NCI-H69 (cell line): ENCODE results near the gene DTD1.
A peak's percentile ranks its signal among the peaks of the same experiment; 100 is the strongest.

ENCODE experiments used
- DNase-seq: peaks from one replicate; lab custom pipeline; 2025; lab: John Stamatoyannopoulos, UW

The DTD1 gene

GRCh38 chr20:18587665-18588573 lies at the start of gene DTD1:
TSS of gene DTD1 (plus strand) at chr20:18588054. CDS start at chr20:18588073, 19 bp downstream.
- DNase-seq: peak; percentile 95

GRCh38 chr20:18541741-18542140 lies 46.1 kb upstream of the DTD1 start:
- no peak for DNase-seq

DNA sequence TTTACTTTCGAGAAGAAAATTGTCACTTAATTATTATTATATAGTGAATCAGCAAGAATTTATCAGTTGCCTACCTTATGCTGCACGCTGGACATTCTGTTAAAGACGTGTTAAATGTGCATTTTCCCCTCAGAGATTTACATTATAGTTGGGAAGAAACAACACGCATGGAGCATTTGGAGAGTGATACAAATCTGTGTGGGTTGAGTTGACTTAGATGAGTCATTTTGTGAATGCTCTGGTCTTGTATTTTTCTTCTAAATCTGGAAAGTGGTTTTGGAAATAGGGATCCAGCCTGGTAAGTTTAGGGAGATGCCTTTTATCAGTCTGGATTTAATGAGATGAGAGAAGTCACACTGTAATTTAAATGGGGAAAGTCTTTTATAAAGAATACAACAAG lies 44.6 kb upstream of the DTD1 start:
- DNase-seq: no peak

- DNase-seq: peak; percentile 99
These were observed 43.9 kb upstream of the DTD1 start for GRCh38 chr20:18543932-18544331.

DNA sequence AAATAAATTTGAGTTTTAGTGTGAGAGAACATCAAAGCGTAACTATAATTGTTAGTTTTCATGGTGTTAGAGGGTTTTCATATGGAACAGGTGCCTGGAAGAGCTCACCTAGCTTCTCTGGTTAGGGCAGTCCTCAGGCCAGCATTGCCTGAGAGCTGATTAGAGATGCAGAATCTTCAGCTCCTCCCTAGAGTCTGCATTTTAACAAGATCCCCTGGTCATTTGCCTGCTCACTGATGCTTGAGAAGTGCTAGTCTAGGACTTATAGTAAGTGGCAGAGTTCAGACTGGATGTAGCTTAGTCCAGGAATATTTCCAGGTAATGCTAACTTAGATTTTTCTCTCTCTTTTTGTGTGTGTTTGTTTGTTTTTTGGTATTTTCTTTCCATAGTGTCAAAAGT lies 42.3 kb upstream of the DTD1 start:
- no peak for DNase-seq

DNA sequence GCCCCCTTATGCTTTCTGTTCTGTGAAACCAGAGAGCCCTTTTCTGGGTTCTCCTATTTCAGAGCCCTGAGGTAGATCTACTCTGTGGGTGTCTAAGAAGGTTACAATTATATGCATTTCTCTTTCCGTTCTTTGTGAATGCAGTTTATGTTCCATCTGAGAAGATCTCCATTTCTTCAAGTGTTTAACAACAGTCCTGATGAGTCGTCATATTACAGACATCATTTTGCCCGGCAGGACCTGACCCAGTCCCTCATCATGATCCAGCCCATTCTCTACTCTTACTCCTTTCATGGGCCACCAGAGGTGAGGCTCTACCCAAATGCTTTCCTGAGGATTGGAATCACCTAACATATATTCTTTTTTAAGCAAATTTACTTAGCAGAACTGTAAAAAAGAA lies 39.4 kb upstream of the DTD1 start:
- DNase-seq: no peak

DNA sequence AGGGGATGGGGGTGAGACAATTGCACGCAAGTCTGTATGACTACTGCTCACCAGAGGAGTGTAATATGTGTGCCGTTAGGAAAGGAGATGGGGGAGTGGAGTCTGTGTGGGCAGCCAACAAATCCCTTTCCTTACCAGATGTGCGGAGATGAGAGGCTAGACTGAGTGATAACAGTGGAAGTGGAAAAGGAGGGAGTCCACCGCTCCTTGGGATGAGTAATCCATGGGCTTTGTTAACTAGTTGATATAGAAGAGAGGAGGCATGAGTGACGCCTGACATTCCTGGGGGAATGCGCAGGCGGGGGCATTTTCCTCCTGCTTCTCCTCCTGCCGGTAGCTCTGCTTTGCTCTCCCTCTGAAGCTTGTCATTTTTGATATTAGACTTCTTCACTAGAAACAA lies 34.1 kb upstream of the DTD1 start:
- no peak for DNase-seq

DNA sequence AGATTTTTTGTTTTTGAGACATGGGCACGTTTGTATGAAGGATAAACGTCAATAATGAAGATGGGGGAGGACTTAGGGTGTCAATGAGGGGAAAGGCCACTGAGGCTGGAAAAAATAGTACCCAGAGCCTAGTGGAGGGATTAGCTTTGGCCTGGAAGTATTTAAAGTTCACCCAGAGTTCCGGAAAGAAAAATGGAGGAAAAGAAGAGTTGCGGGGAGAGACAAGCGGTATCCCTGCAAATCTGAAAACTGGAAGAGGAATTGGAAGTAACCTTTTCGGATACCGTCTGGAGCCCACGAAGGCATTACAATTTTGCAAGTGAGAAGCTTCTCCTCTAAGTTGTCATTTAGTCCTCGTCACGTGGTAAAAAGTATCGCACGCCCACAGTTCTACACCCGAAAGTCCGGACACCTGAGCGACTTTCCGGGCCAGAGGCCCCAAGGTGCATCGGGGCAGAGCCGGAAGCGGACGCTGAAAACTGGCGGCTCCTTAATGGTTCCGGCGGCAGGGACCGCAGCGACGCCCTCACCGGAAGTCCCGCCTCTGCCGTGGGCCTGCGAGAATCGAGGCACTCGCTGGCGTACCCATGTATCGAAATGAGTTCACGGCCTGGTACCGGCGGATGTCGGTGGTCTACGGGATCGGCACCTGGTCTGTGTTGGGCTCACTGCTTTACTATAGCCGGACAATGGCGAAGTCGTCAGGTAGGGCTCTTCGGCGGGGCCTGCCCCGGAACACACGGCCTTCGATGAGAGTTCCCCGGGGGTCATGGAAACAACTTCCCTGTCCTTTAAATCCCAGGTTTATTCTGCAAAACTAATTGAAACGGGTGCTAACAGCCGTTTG lies 20.7 kb upstream of the DTD1 start, which contains the start of gene SMIM26:
Gene SMIM26, plus strand, starts transcription at position 541 of the 847 bp plus-strand sequence. Its CDS starts 47 bp downstream, at position 588.
- DNase-seq: peak; percentile 97

DNA sequence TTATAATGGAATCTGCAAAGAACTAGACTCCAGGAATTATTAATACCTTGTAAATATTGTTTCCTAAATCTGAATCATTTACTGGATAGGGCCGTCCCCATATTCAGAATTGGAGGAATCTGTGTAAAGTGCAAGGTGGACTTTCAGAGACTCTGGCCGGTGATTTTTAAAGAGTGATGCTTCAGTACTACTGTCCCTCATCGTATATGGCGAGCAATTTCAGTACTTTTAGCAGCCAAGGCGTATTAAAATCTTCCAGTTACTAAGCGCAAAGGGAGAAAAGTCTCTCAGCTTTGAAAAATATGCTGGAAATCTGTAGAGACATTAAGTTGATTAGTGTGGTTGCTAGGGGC lies 20.1 kb upstream of the DTD1 start:
- DNase-seq: peak; percentile 45

- no peak for DNase-seq
These were observed 16.8 kb upstream of the DTD1 start for GRCh38 chr20:18571009-18571408.

DNA sequence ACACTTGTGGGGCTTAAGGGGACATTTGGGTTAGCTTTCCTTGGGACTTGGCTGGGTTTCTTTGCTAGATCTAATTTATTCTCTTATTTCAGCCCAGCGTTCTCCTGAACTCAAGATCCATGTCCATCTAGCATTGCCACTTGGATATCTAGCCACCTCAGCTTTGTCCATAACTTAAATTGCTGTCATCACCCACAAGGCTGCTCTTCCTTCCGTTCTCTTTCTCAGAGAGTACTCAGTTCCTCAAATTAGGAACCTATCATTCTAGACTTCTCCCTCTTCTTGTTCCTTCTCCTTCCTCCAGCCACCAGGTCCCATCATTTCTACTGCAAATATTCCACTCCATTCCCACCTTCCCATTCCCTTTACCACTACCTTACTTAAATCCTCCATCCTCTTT lies 16.3 kb upstream of the DTD1 start:
- DNase-seq: no peak

DNA sequence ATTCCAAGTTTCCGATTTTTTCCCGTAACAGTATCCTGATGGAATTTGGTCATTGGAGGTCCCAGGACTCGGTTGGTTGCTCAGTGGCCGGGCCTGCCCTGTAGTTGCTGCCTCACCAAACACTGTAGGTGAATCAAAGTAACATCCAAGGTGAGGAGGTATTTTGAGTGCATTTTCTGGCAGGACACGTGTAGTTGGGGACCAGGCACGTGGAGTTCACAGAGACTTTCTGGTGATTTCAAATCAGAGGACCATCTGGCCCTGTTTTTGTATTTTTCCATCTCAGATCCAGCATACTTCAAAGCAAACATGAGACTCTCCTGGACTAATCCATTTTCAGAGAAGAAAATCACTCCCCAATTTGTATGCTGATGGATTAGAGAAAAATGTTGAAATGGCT lies 9.9 kb upstream of the DTD1 start:
- DNase-seq: no peak

DNA sequence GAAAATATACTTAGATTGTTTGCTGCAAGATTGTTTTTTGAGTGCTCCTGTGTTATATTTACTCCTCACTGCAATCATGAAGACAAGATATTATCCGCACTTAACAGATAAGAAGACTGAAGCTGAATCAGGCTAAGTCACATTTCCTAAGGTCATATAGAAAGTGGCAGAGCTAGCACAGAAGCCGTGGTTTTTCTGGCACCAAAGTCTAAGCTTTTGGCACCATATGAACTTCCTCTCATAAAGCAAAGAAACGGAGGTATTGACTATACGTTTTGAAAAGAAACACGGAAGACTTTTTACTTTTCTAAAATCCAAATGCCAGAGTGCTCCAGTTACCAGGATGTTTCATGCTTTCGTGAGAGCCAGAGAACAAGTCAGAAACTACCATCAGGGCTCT lies 9.3 kb upstream of the DTD1 start:
- DNase-seq: no peak

- DNase-seq: no peak
These were observed 7.8 kb upstream of the DTD1 start for GRCh38 chr20:18580012-18580411.

DNA sequence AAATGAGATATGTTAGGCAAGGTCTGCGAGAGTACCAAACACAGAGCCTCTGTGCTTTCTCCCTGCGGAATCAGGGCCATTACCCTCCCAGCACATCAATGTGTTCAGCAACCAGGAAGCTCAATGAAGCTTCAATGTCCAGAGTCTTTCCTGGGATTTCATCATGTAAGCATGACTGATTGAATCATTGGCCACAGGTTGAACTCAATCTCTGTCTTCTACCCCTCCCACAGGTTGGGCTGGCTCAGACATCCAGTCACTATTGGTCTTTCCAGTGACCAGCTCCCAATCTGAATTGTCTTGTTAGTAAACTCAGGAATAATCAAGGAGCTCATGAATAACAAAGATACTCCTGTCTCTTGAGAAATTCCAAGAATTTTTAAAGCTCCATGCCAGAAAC lies 2.7 kb upstream of the DTD1 start:
- peak; percentile 57 for DNase-seq

GRCh38 chr20:18588574-18588933 lies 700 bp downstream of the DTD1 start:
- no peak for DNase-seq

GRCh38 chr20:18589941-18590674 lies 2.3 kb downstream of the DTD1 start:
- DNase-seq: no peak

GRCh38 chr20:18596270-18596669 lies 8.4 kb downstream of the DTD1 start:
- DNase-seq: no peak

- no peak for DNase-seq
These were observed 21.9 kb downstream of the DTD1 start for GRCh38 chr20:18609741-18610140.

DNA sequence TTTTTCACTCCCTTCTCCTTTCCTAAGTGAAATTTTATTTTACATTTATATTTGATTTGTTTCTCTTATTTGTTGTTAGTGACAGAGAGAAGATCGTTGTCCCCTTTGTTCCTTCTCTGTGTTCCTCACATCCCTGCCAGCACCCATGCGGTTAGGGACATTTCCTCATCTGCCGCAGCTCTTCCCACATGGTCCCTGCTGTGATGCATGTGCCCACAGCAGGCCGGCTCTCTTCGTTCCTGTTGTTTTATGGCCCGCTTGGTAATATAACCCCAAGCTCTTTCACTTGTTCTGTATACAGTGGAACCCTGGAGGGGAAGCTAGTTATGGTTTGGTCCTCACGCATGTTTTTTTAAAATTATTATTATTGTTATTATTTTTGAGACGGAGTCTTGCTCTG lies 23.6 kb downstream of the DTD1 start:
- DNase-seq: peak; percentile 64

- DNase-seq: no peak
These were observed 25.7 kb downstream of the DTD1 start for GRCh38 chr20:18613553-18613952.

- no peak for DNase-seq
These were observed 26.4 kb downstream of the DTD1 start for GRCh38 chr20:18614244-18614643.
